Progenitor cell of endocrine pancreas (in vitro differentiated cells): ENCODE results near the gene CXorf49. TPM values are rescaled to one million over a fixed set of nuclear protein-coding genes. Genes with fewer than 3 reads are reported as not detected.
"Not testable (repeated sequence)": the region's sequence is repeated elsewhere in the genome, so short reads cannot be mapped to it uniquely, and the experiment has no call there.

Experiments
- DNase-seq: peaks from one replicate; pipeline ENCODE4 v3.0.0; 2021; ENCODE audit warnings: low spot score; ENCODE audit not compliant: unreplicated experiment
- H3K27ac Mint-ChIP-seq: 2 replicates; pipeline ENCODE4 v1.8.0; 2021; ENCODE audit warnings: mild to moderate bottlenecking, moderate library complexity, mixed read lengths
- H3K27me3 Mint-ChIP-seq: 2 replicates; pipeline ENCODE4 v1.8.0; 2021; ENCODE audit warnings: mixed read lengths
- H3K36me3 Mint-ChIP-seq: 2 replicates; pipeline ENCODE4 v1.8.0; 2022; ENCODE audit warnings: mixed read lengths; ENCODE audit not compliant: insufficient read depth
- H3K4me1 Mint-ChIP-seq: 2 replicates; pipeline ENCODE4 v1.8.0; 2021; ENCODE audit warnings: low read depth, mixed read lengths
- H3K4me3 Mint-ChIP-seq: 2 replicates; pipeline ENCODE4 v1.8.0; 2021; ENCODE audit warnings: low read depth, mild to moderate bottlenecking, moderate library complexity, mixed read lengths
- H3K9me3 Mint-ChIP-seq: 2 replicates; pipeline ENCODE4 v1.8.0; 2021; ENCODE audit warnings: low read depth, mixed read lengths
- CTCF ChIP-seq: fragments of 200-600 bp; sonication (generic); IDR thresholded peaks from one replicate; pipeline ENCODE4 v1.5.0; 2021; ENCODE audit warnings: antibody characterized with exemption, mild to moderate bottlenecking; ENCODE audit not compliant: unreplicated experiment
- total RNA-seq: library from RNA; stranded (reverse); gene quantifications from 2 replicates; pipeline ENCODE4 v1.2.1, GENCODE V29; 2021

The CXorf49 gene
- total RNA-seq, 1 donor from 2014 or later, result not detected

GRCh38 chrX:71698299-71699022 lies 19.6 kb downstream of the CXorf49 start:
- not testable (repeated sequence) for H3K4me3 Mint-ChIP-seq, H3K36me3 Mint-ChIP-seq, H3K27ac Mint-ChIP-seq, DNase-seq, H3K9me3 Mint-ChIP-seq, H3K27me3 Mint-ChIP-seq, H3K4me1 Mint-ChIP-seq

GRCh38 chrX:71697466-71698298 lies 20.4 kb downstream of the CXorf49 start:
- not testable (repeated sequence) for H3K9me3 Mint-ChIP-seq, H3K4me3 Mint-ChIP-seq, H3K27ac Mint-ChIP-seq, DNase-seq, H3K27me3 Mint-ChIP-seq, H3K36me3 Mint-ChIP-seq, H3K4me1 Mint-ChIP-seq

- not testable (repeated sequence) for H3K4me1 Mint-ChIP-seq, H3K4me3 Mint-ChIP-seq
Observed at GRCh38 chrX:71696641-71697465, 21.2 kb downstream of the CXorf49 start.

GRCh38 chrX:71679575-71680207 lies 38.4 kb downstream of the CXorf49 start:
- H3K4me1 Mint-ChIP-seq, result no peaks in the 10 kb centered on the region
- no peak overlapping the region for H3K27ac Mint-ChIP-seq
- no peaks in the 10 kb centered on the region for H3K27me3 Mint-ChIP-seq
- peaks cover 2% of the 10 kb centered on the region for H3K36me3 Mint-ChIP-seq
- no peak overlapping the region for H3K4me3 Mint-ChIP-seq
- DNase-seq, result peak; percentile 4
- no peak for TF ChIP-seq CTCF
- H3K9me3 Mint-ChIP-seq, result peaks cover 20% of the 10 kb centered on the region

More at GRCh38 chrX:71696641-71697465, 21.2 kb downstream of the CXorf49 start:
- H3K9me3 Mint-ChIP-seq, H3K27me3 Mint-ChIP-seq, H3K27ac Mint-ChIP-seq, H3K36me3 Mint-ChIP-seq, DNase-seq: not testable (repeated sequence)

GRCh38 chrX:71677195-71677594 lies 40.9 kb downstream of the CXorf49 start:
- not testable (repeated sequence) for H3K4me3 Mint-ChIP-seq, H3K27ac Mint-ChIP-seq, H3K36me3 Mint-ChIP-seq, DNase-seq, H3K4me1 Mint-ChIP-seq, H3K27me3 Mint-ChIP-seq
- peaks cover 25% of the 10 kb centered on the region for H3K9me3 Mint-ChIP-seq

- H3K4me1 Mint-ChIP-seq, H3K27me3 Mint-ChIP-seq, H3K36me3 Mint-ChIP-seq, DNase-seq, H3K27ac Mint-ChIP-seq, H3K4me3 Mint-ChIP-seq: not testable (repeated sequence)
- H3K9me3 Mint-ChIP-seq, result peaks cover 26% of the 10 kb centered on the region
Observed at GRCh38 chrX:71676068-71676795, 41.9 kb downstream of the CXorf49 start.

- H3K9me3 Mint-ChIP-seq, result peaks cover 22% of the 10 kb centered on the region
- not testable (repeated sequence) for H3K4me1 Mint-ChIP-seq
Observed at GRCh38 chrX:71675636-71676035, 42.4 kb downstream of the CXorf49 start.

More at GRCh38 chrX:71675636-71676035, 42.4 kb downstream of the CXorf49 start:
- H3K27ac Mint-ChIP-seq, H3K27me3 Mint-ChIP-seq, DNase-seq, H3K36me3 Mint-ChIP-seq, H3K4me3 Mint-ChIP-seq: not testable (repeated sequence)
